Body of pancreas (tissue), 4 donors: ENCODE data around the gene AK5. TPM values are rescaled to one million over a fixed set of nuclear protein-coding genes. Genes with fewer than 3 reads are reported as not detected.
A peak's percentile ranks its signal among the peaks of the same experiment; 100 is the strongest.

ENCODE experiments used
- ATAC-seq: fragments of 150-250 bp; one replicate; pipeline ENCODE4 v1.9.1; 2016
- DNase-seq, 4 donors: peaks; one replicate each; pipeline ENCODE4 v3.0.0-alpha.2; 2019
- H3K27ac ChIP-seq, 4 donors: fragments of 200-600 bp; sonication (generic); 1 replicate in 3 of 4; 2 replicates in 1 of 4; pipeline versions ENCODE4 v1.5.1 to v1.6.1; 2016 to 2019; ENCODE audit warnings: mild to moderate bottlenecking in 1 of 4, mixed read lengths in 1 of 4, moderate library complexity in 1 of 4
- H3K27me3 ChIP-seq, 2 donors: fragments of 200-600 bp; sonication (generic); one replicate each; pipeline ENCODE4 v1.6.0; 2016; ENCODE audit warnings: mild to moderate bottlenecking in 1 of 2
- H3K36me3 ChIP-seq, 2 donors: fragments of 200-600 bp; sonication (generic); replicated peaks in 1 of 2; 2 replicates each; pipeline ENCODE4 v1.5.1; 2016; ENCODE audit warnings: low read depth in 2 of 2; ENCODE audit not compliant: insufficient read depth in 1 of 2
- H3K4me1 ChIP-seq: fragments of 200-600 bp; sonication (generic); one replicate; pipeline ENCODE4 v1.6.0; 2016
- H3K4me3 ChIP-seq, 2 donors: fragments of 200-600 bp; sonication (generic); 1 replicate in 1 of 2; 2 replicates in 1 of 2; pipeline ENCODE4 v1.5.1; 2016 to 2019
- H3K9me3 ChIP-seq, 3 donors: fragments of 200-600 bp; sonication (generic); 1 replicate in 2 of 3; 2 replicates in 1 of 3; pipeline ENCODE4 v1.5.1; 2016
- CTCF ChIP-seq, 7 experiments: fragments of 450-650 bp in 4 of 7; fragments of 200-600 bp in 3 of 7; sonication (generic) in 3 of 7; IDR thresholded peaks; one replicate each; pipeline ENCODE4 v1.5.1; 2016 to 2019; ENCODE audit warnings: antibody characterized with exemption in 7 of 7
- POLR2A ChIP-seq, 3 donors: fragments of 450-650 bp; IDR thresholded peaks; one replicate each; pipeline ENCODE4 v1.6.1; 2016; ENCODE audit warnings: antibody characterized with exemption in 3 of 3, mild to moderate bottlenecking in 2 of 3
- WGBS, 2 donors: methylation state at CpG; one replicate each; pipeline ENCODE4 v1.1.5; 2017; 5-methylcytosine and 5-hydroxymethylcytosine counted together
- intact Hi-C: fragments of 100-400 bp; cut with DNase I; formaldehyde crosslinking; loops from one replicate; pipeline ENCODE4 v1.15.1; 2023
- total RNA-seq, 2 donors: library from RNA; depleted of rRNA; stranded (reverse); fragments of >200 nt; gene quantifications; one replicate each; pipeline ENCODE4 v1.1.0, GENCODE V29; 2016

The AK5 gene
- total RNA-seq, 2 donors from 2014 or later = not detected

- TF ChIP-seq CTCF (IDR thresholded peaks at IDR 0.05) (peak in 3 of 7 experiments; percentile 7 to 18 (median 8)), POLR2A (IDR thresholded peaks at IDR 0.05) (no peak)
- no peaks in the 10 kb centered on the region for H3K9me3 ChIP-seq
- no peaks in the 10 kb centered on the region for H3K27me3 ChIP-seq
- H3K4me1 ChIP-seq = no peaks in the 10 kb centered on the region
- no peak overlapping the region for H3K27ac ChIP-seq
- intact Hi-C loops = no loop called here
- ATAC-seq (no peak), DNase-seq (no peak)
- H3K36me3 ChIP-seq = peaks cover 4 to 27% of the 10 kb centered on the region in 2 donors
- H3K4me3 ChIP-seq = no peak overlapping the region
- 94 to 95% methylated on average over 3 of the region's 3 CpGs for WGBS, 2 donors
Measured at GRCh38 chr1:77579547-77579946, 297.7 kb downstream of the AK5 start.

GRCh38 chr1:77582905-77583304 is 301.1 kb downstream of the AK5 start:
- no peaks in the 10 kb centered on the region for H3K4me1 ChIP-seq
- intact Hi-C loops = no loop called here
- peaks cover 4 to 14% of the 10 kb centered on the region in 2 donors for H3K36me3 ChIP-seq
- no peaks in the 10 kb centered on the region for H3K27me3 ChIP-seq
- H3K27ac ChIP-seq = no peak overlapping the region
- no peak overlapping the region for H3K4me3 ChIP-seq
- no peaks in the 10 kb centered on the region for H3K9me3 ChIP-seq
- ATAC-seq = no peak
- DNase-seq = no peak
- no peak for TF ChIP-seq POLR2A (IDR thresholded peaks at IDR 0.05)
- no peak for TF ChIP-seq CTCF (IDR thresholded peaks at IDR 0.05)
- 79 to 81% methylated on average over 4 of the region's 4 CpGs for WGBS, 2 donors

GRCh38 chr1:77583483-77583882 is 301.7 kb downstream of the AK5 start:
- Histone ChIP-seq H3K27me3 (no peaks in the 10 kb centered on the region), H3K9me3 (no peaks in the 10 kb centered on the region), H3K27ac (no peak overlapping the region), H3K4me1 (no peaks in the 10 kb centered on the region), H3K36me3 (peaks cover 4 to 14% of the 10 kb centered on the region in 2 donors), H3K4me3 (no peak overlapping the region)
- ATAC-seq (no peak), DNase-seq (no peak)
- TF ChIP-seq CTCF (IDR thresholded peaks at IDR 0.05) = no peak
- TF ChIP-seq POLR2A (IDR thresholded peaks at IDR 0.05) = no peak
- 91 to 93% methylated on average over 2 of the region's 2 CpGs for WGBS, 2 donors
- intact Hi-C loops = no loop called here

GRCh38 chr1:77584884-77585283 is 303.1 kb downstream of the AK5 start:
- Histone ChIP-seq H3K27ac (no peak overlapping the region), H3K36me3 (peaks cover 4 to 9% of the 10 kb centered on the region in 2 donors), H3K9me3 (no peaks in the 10 kb centered on the region), H3K27me3 (no peaks in the 10 kb centered on the region), H3K4me1 (no peaks in the 10 kb centered on the region), H3K4me3 (no peak overlapping the region)
- no peak for TF ChIP-seq POLR2A (IDR thresholded peaks at IDR 0.05)
- TF ChIP-seq CTCF (IDR thresholded peaks at IDR 0.05) = no peak
- intact Hi-C loops = no loop called here
- 77 to 87% methylated on average over 2 of the region's 2 CpGs for WGBS, 2 donors
- DNase-seq (no peak), ATAC-seq (no peak)

- ATAC-seq = no peak
- 56 to 66% methylated on average over 2 of the region's 2 CpGs for WGBS, 2 donors
- Histone ChIP-seq H3K36me3 (peaks cover 4 to 7% of the 10 kb centered on the region in 2 donors), H3K27me3 (no peaks in the 10 kb centered on the region), H3K27ac (peak overlapping the region in 1 of 4 donors; percentile 16), H3K9me3 (no peaks in the 10 kb centered on the region), H3K4me3 (no peak overlapping the region), H3K4me1 (no peaks in the 10 kb centered on the region)
- DNase-seq = no peak
- no peak for TF ChIP-seq CTCF (IDR thresholded peaks at IDR 0.05)
- intact Hi-C loops = no loop called here
Measured at GRCh38 chr1:77585610-77586314, 303.9 kb downstream of the AK5 start.
